Measurements from ENCODE around the gene CKLF.

The CKLF gene

GRCh38 chr16:66523861-66524354 lies 28.5 kb upstream of the CKLF start:
- Histone ChIP-seq H3K79me2 (ENCODE audit: control insufficient read depth, low read length) (no peaks in the 10 kb centered on the region), H3K27me3 (ENCODE audit: control insufficient read depth, low read length) (peaks cover 25% of the 10 kb centered on the region), H3K9me3 (ENCODE audit: control insufficient read depth, insufficient read depth, low read length) (no peaks in the 10 kb centered on the region), H3K9me2 (replicated peaks; ENCODE audit: control insufficient read depth, low read length) (no peaks in the 10 kb centered on the region), H3K4me1 (ENCODE audit: control insufficient read depth, low read length) (peaks cover 65% of the 10 kb centered on the region), H3F3A (ENCODE audit: control insufficient read depth, insufficient read depth) (peaks cover 18% of the 10 kb centered on the region), H3K27ac (ENCODE audit: low read depth, low read length) (peak overlapping the region; percentile 73), H4K20me1 (ENCODE audit: control insufficient read depth, insufficient read depth, low read depth, low read length) (no peaks in the 10 kb centered on the region), H3K4me2 (ENCODE audit: low read length) (peak overlapping the region; percentile 85), H3K4me3 (ENCODE audit: low read length) (peak overlapping the region; percentile 62), H3K36me3 (ENCODE audit: control insufficient read depth, low read length) (no peaks in the 10 kb centered on the region)
- TF ChIP-seq EZH2phosphoT487 (IDR thresholded peaks at IDR 0.05; ENCODE audit: borderline replicate concordance, low read length) (no peak), CTCF (IDR thresholded peaks at IDR 0.05; ENCODE audit: low read depth, low read length, poor library complexity, severe bottlenecking) (no peak)

GRCh38 chr16:66524601-66525164 lies 27.7 kb upstream of the CKLF start:
- Histone ChIP-seq H3K4me1 (ENCODE audit: control insufficient read depth, low read length) (peaks cover 63% of the 10 kb centered on the region), H3K4me3 (ENCODE audit: low read length) (peak overlapping the region; percentile 62), H3K27ac (ENCODE audit: low read depth, low read length) (peak overlapping the region; percentile 73), H3K9me3 (ENCODE audit: control insufficient read depth, insufficient read depth, low read length) (no peaks in the 10 kb centered on the region), H3F3A (ENCODE audit: control insufficient read depth, insufficient read depth) (peaks cover 18% of the 10 kb centered on the region), H3K79me2 (ENCODE audit: control insufficient read depth, low read length) (no peaks in the 10 kb centered on the region), H3K27me3 (ENCODE audit: control insufficient read depth, low read length) (peaks cover 25% of the 10 kb centered on the region), H3K4me2 (ENCODE audit: low read length) (peak overlapping the region; percentile 85), H3K9me2 (replicated peaks; ENCODE audit: control insufficient read depth, low read length) (no peaks in the 10 kb centered on the region), H3K36me3 (ENCODE audit: control insufficient read depth, low read length) (no peaks in the 10 kb centered on the region), H4K20me1 (ENCODE audit: control insufficient read depth, insufficient read depth, low read depth, low read length) (no peaks in the 10 kb centered on the region)
- TF ChIP-seq CTCF (IDR thresholded peaks at IDR 0.05; ENCODE audit: low read depth, low read length, poor library complexity, severe bottlenecking) = no peak
- TF ChIP-seq EZH2phosphoT487 (IDR thresholded peaks at IDR 0.05; ENCODE audit: borderline replicate concordance, low read length) = no peak

- H4K20me1 ChIP-seq (ENCODE audit: control insufficient read depth, insufficient read depth, low read depth, low read length) = no peaks in the 10 kb centered on the region
- peaks cover 25% of the 10 kb centered on the region for H3K27me3 ChIP-seq (ENCODE audit: control insufficient read depth, low read length)
- peak overlapping the region; percentile 85 for H3K4me2 ChIP-seq (ENCODE audit: low read length)
- no peaks in the 10 kb centered on the region for H3K36me3 ChIP-seq (ENCODE audit: control insufficient read depth, low read length)
- peaks cover 15% of the 10 kb centered on the region for H3F3A ChIP-seq (ENCODE audit: control insufficient read depth, insufficient read depth)
- peaks cover 54% of the 10 kb centered on the region for H3K4me1 ChIP-seq (ENCODE audit: control insufficient read depth, low read length)
- no peak for TF ChIP-seq EZH2phosphoT487 (IDR thresholded peaks at IDR 0.05; ENCODE audit: borderline replicate concordance, low read length)
- TF ChIP-seq CTCF (IDR thresholded peaks at IDR 0.05; ENCODE audit: low read depth, low read length, poor library complexity, severe bottlenecking) = no peak
- no peaks in the 10 kb centered on the region for H3K9me3 ChIP-seq (ENCODE audit: control insufficient read depth, insufficient read depth, low read length)
- peak overlapping the region; percentile 62; the same call in 1 of the 2 replicates for H3K4me3 ChIP-seq (ENCODE audit: low read length)
- H3K27ac ChIP-seq (ENCODE audit: low read depth, low read length) = peak overlapping the region; percentile 73
- no peaks in the 10 kb centered on the region for H3K79me2 ChIP-seq (ENCODE audit: control insufficient read depth, low read length)
- H3K9me2 ChIP-seq (replicated peaks; ENCODE audit: control insufficient read depth, low read length) = no peaks in the 10 kb centered on the region
Measured at GRCh38 chr16:66525396-66526180, 26.8 kb upstream of the CKLF start.
